ENCODE results near the gene ATP8B4. TPM values are rescaled to one million over a fixed set of nuclear protein-coding genes. Genes with fewer than 3 reads are reported as not detected.

ATP8B4 gene
- total and polyA plus RNA-seq, 4 donors, result 1.9 to 19.7 (median 12.4) TPM

DNA sequence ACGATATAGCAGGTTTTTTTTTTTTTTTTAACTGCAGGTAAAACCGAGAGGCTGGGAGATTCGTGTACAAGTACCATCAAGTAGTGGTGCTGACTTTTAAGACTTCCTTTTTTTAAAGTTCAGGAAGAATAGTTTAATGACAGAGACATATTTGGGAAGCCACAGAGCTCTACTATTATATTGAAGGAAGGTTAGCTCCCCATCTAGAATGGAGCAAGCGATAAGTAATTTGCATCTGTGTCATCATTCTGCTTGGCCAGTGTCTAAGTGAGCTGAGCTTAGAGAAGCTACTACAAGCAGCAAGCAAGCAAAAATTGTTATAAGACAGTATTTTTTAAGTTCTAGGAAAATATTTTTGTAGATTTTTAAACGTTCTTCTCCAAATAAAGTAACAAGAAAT lies 203.2 kb downstream of the ATP8B4 start (continued):
- TF ChIP-seq, protein P1, sequence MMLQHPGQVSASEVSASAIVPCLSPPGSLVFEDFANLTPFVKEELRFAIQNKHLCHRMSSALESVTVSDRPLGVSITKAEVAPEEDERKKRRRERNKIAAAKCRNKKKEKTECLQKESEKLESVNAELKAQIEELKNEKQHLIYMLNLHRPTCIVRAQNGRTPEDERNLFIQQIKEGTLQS (IDR thresholded peaks at IDR 0.05), result no peak
- TF ChIP-seq TAF1 (conservative IDR thresholded peaks at IDR 0.05), result no peak

DNA sequence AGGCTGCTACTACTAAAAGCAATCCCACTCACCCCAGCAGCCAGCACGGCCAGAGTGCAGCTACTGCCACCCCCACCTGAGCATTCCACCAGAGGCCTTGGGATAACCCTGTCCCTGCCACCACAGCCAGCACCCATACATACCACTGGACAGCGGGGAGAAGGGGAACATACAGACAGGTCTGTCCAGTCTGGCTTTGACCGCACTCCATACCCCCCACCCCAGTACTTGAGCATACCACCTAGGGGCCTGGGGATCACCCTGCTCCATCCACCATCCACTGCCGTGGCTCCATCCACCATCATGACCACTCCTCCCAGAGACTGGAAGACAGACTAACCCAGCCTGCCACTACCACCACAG lies 210.1 kb downstream of the ATP8B4 start:
- H3K4me1 ChIP-seq (ENCODE audit: control insufficient read depth in 4 of 4, insufficient read depth in 4 of 4, low read length in 3 of 4), result no peaks in the 10 kb centered on the region

DNA sequence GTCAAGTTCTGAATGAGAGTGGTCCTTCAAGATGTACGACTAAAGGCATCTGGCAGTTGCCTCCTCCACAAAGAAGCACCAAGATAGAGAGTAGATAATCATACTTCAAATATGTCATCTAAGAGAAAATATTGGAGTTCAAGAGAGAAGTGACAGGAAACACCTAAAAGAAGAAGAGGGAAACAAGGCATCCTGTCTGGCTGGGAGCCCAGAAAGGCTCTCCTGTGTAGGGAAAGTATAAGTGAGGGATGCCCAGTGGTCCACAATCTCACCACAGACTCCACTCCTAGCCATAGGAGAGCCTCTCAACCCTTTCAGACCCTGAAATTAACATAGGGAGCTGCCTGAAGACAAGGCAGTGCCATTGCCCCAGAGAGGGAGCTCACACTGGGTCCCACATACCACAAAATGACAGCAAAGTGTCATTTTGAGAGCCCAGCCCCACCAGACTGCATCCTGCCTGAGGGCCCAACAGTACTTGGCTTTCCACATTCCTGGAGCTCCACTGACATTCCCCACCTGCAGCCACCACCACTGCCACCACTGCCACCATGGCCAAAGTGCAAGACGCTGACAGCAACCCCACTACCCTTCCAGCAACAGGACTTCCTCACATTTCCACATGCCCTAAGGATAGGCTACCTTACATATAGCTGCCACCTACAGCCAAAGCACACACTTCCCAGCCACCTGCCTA lies 210.6 kb downstream of the ATP8B4 start:
- no peak overlapping the region for H3K4me3 ChIP-seq (ENCODE audit: low read depth in 1 of 3, low read length in 3 of 3)
- H3K27me3 ChIP-seq (ENCODE audit: control insufficient read depth in 4 of 4, insufficient read depth in 4 of 4, low read length in 3 of 4), result no peaks in the 10 kb centered on the region
- peaks cover 0 to 5% (median 0%) of the 10 kb centered on the region in 4 donors for H3K9me3 ChIP-seq (ENCODE audit: control insufficient read depth in 4 of 4, low read length in 3 of 4)
- no peaks in the 10 kb centered on the region for H3K4me1 ChIP-seq (ENCODE audit: control insufficient read depth in 4 of 4, insufficient read depth in 4 of 4, low read length in 3 of 4)
- 82% methylated on average over 2 of the region's 2 CpGs for WGBS
- no peaks in the 10 kb centered on the region for H3K36me3 ChIP-seq (ENCODE audit: control insufficient read depth in 4 of 4, insufficient read depth in 3 of 4, low read depth in 1 of 4, low read length in 3 of 4)
- no peak overlapping the region for H3K9ac ChIP-seq (ENCODE audit: low read depth in 1 of 2, low read length in 2 of 2)
- DNase-seq (ENCODE audit: low spot score), result no peak
- no peak overlapping the region for H3K27ac ChIP-seq (ENCODE audit: low read depth in 1 of 2, low read length in 2 of 2)
- no peak for TF ChIP-seq TAF1 (conservative IDR thresholded peaks at IDR 0.05)
- TF ChIP-seq, protein P2, sequence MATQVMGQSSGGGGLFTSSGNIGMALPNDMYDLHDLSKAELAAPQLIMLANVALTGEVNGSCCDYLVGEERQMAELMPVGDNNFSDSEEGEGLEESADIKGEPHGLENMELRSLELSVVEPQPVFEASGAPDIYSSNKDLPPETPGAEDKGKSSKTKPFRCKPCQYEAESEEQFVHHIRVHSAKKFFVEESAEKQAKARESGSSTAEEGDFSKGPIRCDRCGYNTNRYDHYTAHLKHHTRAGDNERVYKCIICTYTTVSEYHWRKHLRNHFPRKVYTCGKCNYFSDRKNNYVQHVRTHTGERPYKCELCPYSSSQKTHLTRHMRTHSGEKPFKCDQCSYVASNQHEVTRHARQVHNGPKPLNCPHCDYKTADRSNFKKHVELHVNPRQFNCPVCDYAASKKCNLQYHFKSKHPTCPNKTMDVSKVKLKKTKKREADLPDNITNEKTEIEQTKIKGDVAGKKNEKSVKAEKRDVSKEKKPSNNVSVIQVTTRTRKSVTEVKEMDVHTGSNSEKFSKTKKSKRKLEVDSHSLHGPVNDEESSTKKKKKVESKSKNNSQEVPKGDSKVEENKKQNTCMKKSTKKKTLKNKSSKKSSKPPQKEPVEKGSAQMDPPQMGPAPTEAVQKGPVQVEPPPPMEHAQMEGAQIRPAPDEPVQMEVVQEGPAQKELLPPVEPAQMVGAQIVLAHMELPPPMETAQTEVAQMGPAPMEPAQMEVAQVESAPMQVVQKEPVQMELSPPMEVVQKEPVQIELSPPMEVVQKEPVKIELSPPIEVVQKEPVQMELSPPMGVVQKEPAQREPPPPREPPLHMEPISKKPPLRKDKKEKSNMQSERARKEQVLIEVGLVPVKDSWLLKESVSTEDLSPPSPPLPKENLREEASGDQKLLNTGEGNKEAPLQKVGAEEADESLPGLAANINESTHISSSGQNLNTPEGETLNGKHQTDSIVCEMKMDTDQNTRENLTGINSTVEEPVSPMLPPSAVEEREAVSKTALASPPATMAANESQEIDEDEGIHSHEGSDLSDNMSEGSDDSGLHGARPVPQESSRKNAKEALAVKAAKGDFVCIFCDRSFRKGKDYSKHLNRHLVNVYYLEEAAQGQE (IDR thresholded peaks at IDR 0.05), result no peak
- no peak for TF ChIP-seq RXRA (IDR thresholded peaks at IDR 0.05)
- TF ChIP-seq NR2F2 (IDR thresholded peaks at IDR 0.05), result no peak
- no peak for TF ChIP-seq GABPA (IDR thresholded peaks at IDR 0.05 in 1 of 2, conservative IDR thresholded peaks at IDR 0.05 in 1 of 2)
- no peak for TF ChIP-seq HNF4G (IDR thresholded peaks at IDR 0.05)
- TF ChIP-seq HNF4A (conservative IDR thresholded peaks at IDR 0.05), result no peak
- no peak for TF ChIP-seq JUND (IDR thresholded peaks at IDR 0.05)
- no peak for TF ChIP-seq FOXA1 (IDR thresholded peaks at IDR 0.05)
- TF ChIP-seq CTCF (IDR thresholded peaks at IDR 0.05; ENCODE audit: low read depth, low read length, missing input control), result no peak
- TF ChIP-seq FOXA2 (IDR thresholded peaks at IDR 0.05), result no peak
- no peak for TF ChIP-seq YY1 (IDR thresholded peaks at IDR 0.05)
- TF ChIP-seq, protein P3, sequence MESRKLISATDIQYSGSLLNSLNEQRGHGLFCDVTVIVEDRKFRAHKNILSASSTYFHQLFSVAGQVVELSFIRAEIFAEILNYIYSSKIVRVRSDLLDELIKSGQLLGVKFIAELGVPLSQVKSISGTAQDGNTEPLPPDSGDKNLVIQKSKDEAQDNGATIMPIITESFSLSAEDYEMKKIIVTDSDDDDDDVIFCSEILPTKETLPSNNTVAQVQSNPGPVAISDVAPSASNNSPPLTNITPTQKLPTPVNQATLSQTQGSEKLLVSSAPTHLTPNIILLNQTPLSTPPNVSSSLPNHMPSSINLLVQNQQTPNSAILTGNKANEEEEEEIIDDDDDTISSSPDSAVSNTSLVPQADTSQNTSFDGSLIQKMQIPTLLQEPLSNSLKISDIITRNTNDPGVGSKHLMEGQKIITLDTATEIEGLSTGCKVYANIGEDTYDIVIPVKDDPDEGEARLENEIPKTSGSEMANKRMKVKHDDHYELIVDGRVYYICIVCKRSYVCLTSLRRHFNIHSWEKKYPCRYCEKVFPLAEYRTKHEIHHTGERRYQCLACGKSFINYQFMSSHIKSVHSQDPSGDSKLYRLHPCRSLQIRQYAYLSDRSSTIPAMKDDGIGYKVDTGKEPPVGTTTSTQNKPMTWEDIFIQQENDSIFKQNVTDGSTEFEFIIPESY (IDR thresholded peaks at IDR 0.05), result no peak
- no peak for TF ChIP-seq SP1 (IDR thresholded peaks at IDR 0.05)
- no peak for TF ChIP-seq EGR1 (IDR thresholded peaks at IDR 0.05; ENCODE audit: low read depth in 2 of 2)
- no peak for TF ChIP-seq MAX (IDR thresholded peaks at IDR 0.05)

More for the DNA sequence above, 210.1 kb downstream of the ATP8B4 start:
- H3K9ac ChIP-seq (ENCODE audit: low read depth in 1 of 2, low read length in 2 of 2), result no peak overlapping the region
- H3K9me3 ChIP-seq (ENCODE audit: control insufficient read depth in 4 of 4, low read length in 3 of 4), result peaks cover 0 to 5% (median 0%) of the 10 kb centered on the region in 4 donors
- no peaks in the 10 kb centered on the region for H3K27me3 ChIP-seq (ENCODE audit: control insufficient read depth in 4 of 4, insufficient read depth in 4 of 4, low read length in 3 of 4)
- H3K36me3 ChIP-seq (ENCODE audit: control insufficient read depth in 4 of 4, insufficient read depth in 3 of 4, low read depth in 1 of 4, low read length in 3 of 4), result no peaks in the 10 kb centered on the region
- no peak for DNase-seq (ENCODE audit: low spot score)
- WGBS, result 95% methylated on average over 4 of the region's 4 CpGs
- no peak overlapping the region for H3K4me3 ChIP-seq (ENCODE audit: low read depth in 1 of 3, low read length in 3 of 3)
- H3K27ac ChIP-seq (ENCODE audit: low read depth in 1 of 2, low read length in 2 of 2), result no peak overlapping the region
- no peak for TF ChIP-seq SP1 (IDR thresholded peaks at IDR 0.05)
- no peak for TF ChIP-seq TAF1 (conservative IDR thresholded peaks at IDR 0.05)
- no peak for TF ChIP-seq CTCF (IDR thresholded peaks at IDR 0.05; ENCODE audit: low read depth, low read length, missing input control)

All from liver (tissue), 9 donors.